Prostate gland (tissue), 1 donor: ENCODE results near the gene YRDC.

Experiments used
- POLR2A ChIP-seq: fragments of 450-650 bp; IDR thresholded peaks from one replicate; pipeline ENCODE4 v1.6.1; 2016; ENCODE audit warnings: antibody characterized with exemption, mild to moderate bottlenecking
- POLR2AphosphoS5 ChIP-seq: sonication (generic); formaldehyde crosslinking; IDR thresholded peaks from one replicate; pipeline ENCODE4 v1.6.1; 2017; ENCODE audit warnings: antibody characterized with exemption

DNA sequence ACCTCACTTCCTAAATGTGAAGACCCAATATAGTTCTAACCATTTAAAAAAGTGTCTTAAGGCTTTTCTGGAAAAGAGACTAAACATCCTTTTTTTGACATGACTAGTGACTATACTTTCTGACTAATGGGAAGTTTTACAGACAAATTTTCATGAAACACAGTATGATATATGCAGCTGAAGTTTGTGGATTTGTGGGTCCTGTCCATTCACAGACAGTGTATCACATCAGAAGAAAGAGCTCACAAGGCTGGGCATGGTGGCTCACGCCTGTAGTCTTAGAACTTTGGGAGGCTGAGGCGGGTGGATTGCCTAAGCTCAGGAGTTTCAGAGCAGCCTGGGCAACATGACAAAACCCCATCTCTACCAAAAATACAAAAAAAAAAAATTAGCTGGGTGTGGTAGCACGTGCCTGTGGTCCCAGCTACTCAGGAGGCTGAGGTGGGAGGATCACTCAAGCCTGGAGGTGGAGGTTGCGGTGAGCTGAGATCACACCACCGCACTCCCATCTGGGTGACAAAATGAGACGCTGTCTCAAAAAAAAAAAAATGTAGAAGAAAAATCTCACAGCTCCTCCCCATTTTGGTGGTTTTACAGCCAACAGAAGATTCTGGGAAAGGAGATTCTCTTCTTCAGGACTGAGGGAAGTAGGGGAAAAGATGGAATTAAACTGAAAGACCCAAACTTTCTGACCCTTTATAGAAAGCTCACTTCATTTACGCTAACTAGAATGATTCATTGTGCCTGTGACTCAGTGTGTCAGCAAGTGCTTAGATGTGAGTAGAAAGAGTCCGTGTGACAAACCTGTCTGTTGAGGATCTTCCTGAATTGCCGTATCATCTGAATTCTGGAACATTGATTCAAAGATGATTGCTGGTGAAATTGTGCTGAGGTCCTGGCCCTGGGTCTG is 15.2 kb upstream of the YRDC start:
- TF ChIP-seq POLR2A (no peak), POLR2AphosphoS5 (no peak)
